Measurements from ENCODE around the gene DUSP6.

- TF ChIP-seq CTCF (IDR thresholded peaks at IDR 0.05) (no peak), REST (IDR thresholded peaks at IDR 0.05; ENCODE audit: insufficient read depth in 1 of 2, low read depth in 2 of 2, low read length in 1 of 2) (no peak), SIN3A (IDR thresholded peaks at IDR 0.05; ENCODE audit: borderline replicate concordance, insufficient read depth, low read depth, low read length) (no peak), POLR2AphosphoS5 (IDR thresholded peaks at IDR 0.05; ENCODE audit: low read depth, low read length) (no peak)
Measured at GRCh38 chr12:89320735-89321134, 31.6 kb downstream of the DUSP6 start.

Data from Panc1 (cell line).